ENCODE data around the gene CYP2C18.
"Not testable (repeated sequence)": the region's sequence is repeated elsewhere in the genome, so short reads cannot be mapped to it uniquely, and the experiment has no call there.

Gene CYP2C18

GRCh38 chr10:94683214-94684054 lies at the start of gene CYP2C18:
Gene CYP2C18, plus strand, starts transcription at chr10:94683729. Its CDS starts 91 bp downstream, at chr10:94683820.
- no peaks in the 10 kb centered on the region for H3K36me3 ChIP-seq (ENCODE audit: insufficient read depth, low read length)
- H3K79me2 ChIP-seq (ENCODE audit: control insufficient read depth, insufficient read depth, low read length, unreplicated experiment), result no peaks in the 10 kb centered on the region
- H3K4me3 ChIP-seq (ENCODE audit: low read depth, low read length), result no peak within 1 kb of the TSS
- H2AFZ ChIP-seq (ENCODE audit: low read length, unreplicated experiment), result no peak within 1 kb of the TSS
- H3K27ac ChIP-seq (ENCODE audit: low read depth, low read length), result no peak within 1 kb of the TSS
- no peaks in the 10 kb centered on the region for H3K27me3 ChIP-seq (ENCODE audit: insufficient read depth, low read length)
- no peaks in the 10 kb centered on the region for H3K4me1 ChIP-seq (ENCODE audit: control insufficient read depth, insufficient read depth, low read length, unreplicated experiment)

GRCh38 chr10:94638097-94638496 lies 45.4 kb upstream of the CYP2C18 start:
- H3K4me1 ChIP-seq (ENCODE audit: control insufficient read depth, insufficient read depth, low read length, unreplicated experiment); H2AFZ ChIP-seq (ENCODE audit: low read length, unreplicated experiment): not testable (repeated sequence)

GRCh38 chr10:94639902-94640301 lies 43.6 kb upstream of the CYP2C18 start:
- no peak overlapping the region for H3K4me3 ChIP-seq (ENCODE audit: low read depth, low read length)
- H2AFZ ChIP-seq (ENCODE audit: low read length, unreplicated experiment), result no peak overlapping the region
- no peaks in the 10 kb centered on the region for H3K27me3 ChIP-seq (ENCODE audit: insufficient read depth, low read length)
- H3K27ac ChIP-seq (ENCODE audit: low read depth, low read length), result no peak overlapping the region
- H3K79me2 ChIP-seq (ENCODE audit: control insufficient read depth, insufficient read depth, low read length, unreplicated experiment), result no peaks in the 10 kb centered on the region
- H3K36me3 ChIP-seq (ENCODE audit: insufficient read depth, low read length), result no peaks in the 10 kb centered on the region
- H3K4me1 ChIP-seq (ENCODE audit: control insufficient read depth, insufficient read depth, low read length, unreplicated experiment), result peaks cover 5% of the 10 kb centered on the region

More at GRCh38 chr10:94638097-94638496, 45.4 kb upstream of the CYP2C18 start:
- H3K79me2 ChIP-seq (ENCODE audit: control insufficient read depth, insufficient read depth, low read length, unreplicated experiment); H3K27me3 ChIP-seq (ENCODE audit: insufficient read depth, low read length); H3K27ac ChIP-seq (ENCODE audit: low read depth, low read length); H3K4me3 ChIP-seq (ENCODE audit: low read depth, low read length); H3K36me3 ChIP-seq (ENCODE audit: insufficient read depth, low read length): not testable (repeated sequence)

GRCh38 chr10:94640562-94640961 lies 43.0 kb upstream of the CYP2C18 start:
- Histone ChIP-seq H3K27me3 (ENCODE audit: insufficient read depth, low read length) (no peaks in the 10 kb centered on the region), H3K4me3 (ENCODE audit: low read depth, low read length) (no peak overlapping the region), H3K27ac (ENCODE audit: low read depth, low read length) (no peak overlapping the region), H2AFZ (ENCODE audit: low read length, unreplicated experiment) (no peak overlapping the region), H3K36me3 (ENCODE audit: insufficient read depth, low read length) (no peaks in the 10 kb centered on the region), H3K4me1 (ENCODE audit: control insufficient read depth, insufficient read depth, low read length, unreplicated experiment) (peaks cover 5% of the 10 kb centered on the region), H3K79me2 (ENCODE audit: control insufficient read depth, insufficient read depth, low read length, unreplicated experiment) (no peaks in the 10 kb centered on the region)

- peaks cover 5% of the 10 kb centered on the region for H3K4me1 ChIP-seq (ENCODE audit: control insufficient read depth, insufficient read depth, low read length, unreplicated experiment)
- no peaks in the 10 kb centered on the region for H3K79me2 ChIP-seq (ENCODE audit: control insufficient read depth, insufficient read depth, low read length, unreplicated experiment)
Observed at GRCh38 chr10:94641480-94641879, 42.0 kb upstream of the CYP2C18 start.

GRCh38 chr10:94644352-94644751 lies 39.2 kb upstream of the CYP2C18 start:
- Histone ChIP-seq H3K36me3 (ENCODE audit: insufficient read depth, low read length) (no peaks in the 10 kb centered on the region), H3K4me3 (ENCODE audit: low read depth, low read length) (no peak overlapping the region), H3K27me3 (ENCODE audit: insufficient read depth, low read length) (no peaks in the 10 kb centered on the region), H3K4me1 (ENCODE audit: control insufficient read depth, insufficient read depth, low read length, unreplicated experiment) (peaks cover 5% of the 10 kb centered on the region), H2AFZ (ENCODE audit: low read length, unreplicated experiment) (no peak overlapping the region), H3K79me2 (ENCODE audit: control insufficient read depth, insufficient read depth, low read length, unreplicated experiment) (no peaks in the 10 kb centered on the region), H3K27ac (ENCODE audit: low read depth, low read length) (no peak overlapping the region)

More at GRCh38 chr10:94641480-94641879, 42.0 kb upstream of the CYP2C18 start:
- H3K4me3 ChIP-seq (ENCODE audit: low read depth, low read length), result no peak overlapping the region
- no peaks in the 10 kb centered on the region for H3K27me3 ChIP-seq (ENCODE audit: insufficient read depth, low read length)
- no peaks in the 10 kb centered on the region for H3K36me3 ChIP-seq (ENCODE audit: insufficient read depth, low read length)
- H3K27ac ChIP-seq (ENCODE audit: low read depth, low read length), result no peak overlapping the region
- no peak overlapping the region for H2AFZ ChIP-seq (ENCODE audit: low read length, unreplicated experiment)

GRCh38 chr10:94645285-94645684 lies 38.2 kb upstream of the CYP2C18 start:
- H3K4me3 ChIP-seq (ENCODE audit: low read depth, low read length), result no peak overlapping the region
- H3K27me3 ChIP-seq (ENCODE audit: insufficient read depth, low read length), result no peaks in the 10 kb centered on the region
- H3K4me1 ChIP-seq (ENCODE audit: control insufficient read depth, insufficient read depth, low read length, unreplicated experiment), result peaks cover 5% of the 10 kb centered on the region
- H3K79me2 ChIP-seq (ENCODE audit: control insufficient read depth, insufficient read depth, low read length, unreplicated experiment), result no peaks in the 10 kb centered on the region
- H3K36me3 ChIP-seq (ENCODE audit: insufficient read depth, low read length), result no peaks in the 10 kb centered on the region
- no peak overlapping the region for H2AFZ ChIP-seq (ENCODE audit: low read length, unreplicated experiment)
- no peak overlapping the region for H3K27ac ChIP-seq (ENCODE audit: low read depth, low read length)

- H3K4me3 ChIP-seq (ENCODE audit: low read depth, low read length); H2AFZ ChIP-seq (ENCODE audit: low read length, unreplicated experiment): not testable (repeated sequence)
Observed at GRCh38 chr10:94655201-94655600, 28.3 kb upstream of the CYP2C18 start.

GRCh38 chr10:94663061-94663460 lies 20.5 kb upstream of the CYP2C18 start:
- H3K27ac ChIP-seq (ENCODE audit: low read depth, low read length); H3K79me2 ChIP-seq (ENCODE audit: control insufficient read depth, insufficient read depth, low read length, unreplicated experiment); H3K4me1 ChIP-seq (ENCODE audit: control insufficient read depth, insufficient read depth, low read length, unreplicated experiment); H3K27me3 ChIP-seq (ENCODE audit: insufficient read depth, low read length); H3K36me3 ChIP-seq (ENCODE audit: insufficient read depth, low read length); H3K4me3 ChIP-seq (ENCODE audit: low read depth, low read length); H2AFZ ChIP-seq (ENCODE audit: low read length, unreplicated experiment): not testable (repeated sequence)

More at GRCh38 chr10:94655201-94655600, 28.3 kb upstream of the CYP2C18 start:
- not testable (repeated sequence) for H3K27ac ChIP-seq (ENCODE audit: low read depth, low read length); H3K4me1 ChIP-seq (ENCODE audit: control insufficient read depth, insufficient read depth, low read length, unreplicated experiment); H3K27me3 ChIP-seq (ENCODE audit: insufficient read depth, low read length); H3K36me3 ChIP-seq (ENCODE audit: insufficient read depth, low read length); H3K79me2 ChIP-seq (ENCODE audit: control insufficient read depth, insufficient read depth, low read length, unreplicated experiment)

- Histone ChIP-seq H3K4me3 (ENCODE audit: low read depth, low read length) (no peak overlapping the region), H3K79me2 (ENCODE audit: control insufficient read depth, insufficient read depth, low read length, unreplicated experiment) (no peaks in the 10 kb centered on the region), H2AFZ (ENCODE audit: low read length, unreplicated experiment) (no peak overlapping the region), H3K27me3 (ENCODE audit: insufficient read depth, low read length) (no peaks in the 10 kb centered on the region), H3K4me1 (ENCODE audit: control insufficient read depth, insufficient read depth, low read length, unreplicated experiment) (no peaks in the 10 kb centered on the region), H3K36me3 (ENCODE audit: insufficient read depth, low read length) (no peaks in the 10 kb centered on the region), H3K27ac (ENCODE audit: low read depth, low read length) (no peak overlapping the region)
Observed at GRCh38 chr10:94666391-94667102, 17.0 kb upstream of the CYP2C18 start.

Measured in ACC112 (cell line).